Measurements from ENCODE around the gene LSAMP. TPM values are rescaled to one million over a fixed set of nuclear protein-coding genes. Genes with fewer than 3 reads are reported as not detected.

Gene LSAMP
- polyA plus RNA-seq, 3 donors, result not detected

GRCh38 chr3:116200956-116201690 is 244.2 kb downstream of the LSAMP start:
- no peaks in the 10 kb centered on the region for H3K4me1 Mint-ChIP-seq
- WGBS (ENCODE audit: insufficient coverage), result 77% methylated on average over 4 of the region's 5 CpGs
- no peak for TF ChIP-seq CTCF (IDR thresholded peaks at IDR 0.05)

GRCh38 chr3:116199063-116199462 is 246.2 kb downstream of the LSAMP start:
- Histone ChIP-seq H3K4me2 (replicated peaks; ENCODE audit: extremely low read depth, low read length, poor library complexity, severe bottlenecking) (no peak overlapping the region), H2AFZ (ENCODE audit: insufficient read depth, low read depth, low read length, poor library complexity, severe bottlenecking) (no peak overlapping the region), H3K27ac (ENCODE audit: low read depth in 1 of 2, low read length in 2 of 2) (no peak overlapping the region), H3K9me3 (replicated peaks in 1 of 2; ENCODE audit: control insufficient read depth in 1 of 2, insufficient read depth in 1 of 2, low read length in 2 of 2) (peaks cover 4 to 8% of the 10 kb centered on the region in 2 donors), H4K20me1 (ENCODE audit: insufficient read depth, low read length) (no peaks in the 10 kb centered on the region), H3K27me3 (ENCODE audit: control insufficient read depth in 2 of 2, insufficient read depth in 2 of 2, low read length in 2 of 2) (no peaks in the 10 kb centered on the region), H3K9ac (ENCODE audit: insufficient read depth, low read length, poor library complexity, severe bottlenecking) (no peak overlapping the region), H3K79me2 (ENCODE audit: insufficient read depth, low read length) (no peaks in the 10 kb centered on the region), H3K4me1 (ENCODE audit: control insufficient read depth in 1 of 2, insufficient read depth in 2 of 2, low read length in 2 of 2) (no peaks in the 10 kb centered on the region), H3K4me3 (replicated peaks in 1 of 3; ENCODE audit: low read depth in 2 of 3, low read length in 3 of 3) (no peak overlapping the region), H3K36me3 (replicated peaks in 1 of 2; ENCODE audit: control insufficient read depth in 1 of 2, insufficient read depth in 2 of 2, low read length in 2 of 2) (no peaks in the 10 kb centered on the region)
- no peak for DNase-seq
- no peak for TF ChIP-seq CTCF (IDR thresholded peaks at IDR 0.05)
- intact Hi-C loops (cut with micrococcal nuclease), result no loop called here
- no CpG with 5 or more reads among the region's 2 CpGs for WGBS (ENCODE audit: insufficient coverage)
- no peak overlapping the region for H3K4me3 Mint-ChIP-seq
- no peaks in the 10 kb centered on the region for H3K36me3 Mint-ChIP-seq
- no peaks in the 10 kb centered on the region for H3K27me3 Mint-ChIP-seq (ENCODE audit: low read depth in 3 of 3)
- no peak overlapping the region for H3K27ac Mint-ChIP-seq
- no peaks in the 10 kb centered on the region for H3K4me1 Mint-ChIP-seq
- peaks cover 1 to 10% (median 7%) of the 10 kb centered on the region in 7 donors for H3K9me3 Mint-ChIP-seq

More at GRCh38 chr3:116200956-116201690, 244.2 kb downstream of the LSAMP start:
- DNase-seq, result no peak
- Histone ChIP-seq H3K4me3 (replicated peaks in 1 of 3; ENCODE audit: low read depth in 2 of 3, low read length in 3 of 3) (no peak overlapping the region), H3K4me2 (replicated peaks; ENCODE audit: extremely low read depth, low read length, poor library complexity, severe bottlenecking) (no peak overlapping the region), H3K36me3 (replicated peaks in 1 of 2; ENCODE audit: control insufficient read depth in 1 of 2, insufficient read depth in 2 of 2, low read length in 2 of 2) (no peaks in the 10 kb centered on the region), H3K9ac (ENCODE audit: insufficient read depth, low read length, poor library complexity, severe bottlenecking) (no peak overlapping the region), H4K20me1 (ENCODE audit: insufficient read depth, low read length) (no peaks in the 10 kb centered on the region), H3K79me2 (ENCODE audit: insufficient read depth, low read length) (no peaks in the 10 kb centered on the region), H3K4me1 (ENCODE audit: control insufficient read depth in 1 of 2, insufficient read depth in 2 of 2, low read length in 2 of 2) (no peaks in the 10 kb centered on the region), H3K27ac (ENCODE audit: low read depth in 1 of 2, low read length in 2 of 2) (no peak overlapping the region), H3K27me3 (ENCODE audit: control insufficient read depth in 2 of 2, insufficient read depth in 2 of 2, low read length in 2 of 2) (no peaks in the 10 kb centered on the region), H2AFZ (ENCODE audit: insufficient read depth, low read depth, low read length, poor library complexity, severe bottlenecking) (no peak overlapping the region), H3K9me3 (replicated peaks in 1 of 2; ENCODE audit: control insufficient read depth in 1 of 2, insufficient read depth in 1 of 2, low read length in 2 of 2) (peaks cover 0 to 4% of the 10 kb centered on the region in 2 donors)
- H3K36me3 Mint-ChIP-seq, result no peaks in the 10 kb centered on the region
- no peaks in the 10 kb centered on the region for H3K27me3 Mint-ChIP-seq (ENCODE audit: low read depth in 3 of 3)
- no peak overlapping the region for H3K27ac Mint-ChIP-seq
- no peak overlapping the region for H3K4me3 Mint-ChIP-seq
- H3K9me3 Mint-ChIP-seq, result peaks cover 1 to 10% (median 4%) of the 10 kb centered on the region in 7 donors
- intact Hi-C loops (cut with micrococcal nuclease), result no loop called here
